IPS-18c (cell line): ENCODE results near the gene PABPC5.

Experiments
- H3K4me3 ChIP-seq: 2 replicates; pipeline ENCODE4 v1.7.0; 2013; ENCODE audit warnings: low read depth, mild to moderate bottlenecking, low read length, moderate library complexity; ENCODE audit not compliant: insufficient read depth
- H3K9me3 ChIP-seq: one replicate; pipeline ENCODE4 v1.6.1; 2013; ENCODE audit warnings: mild to moderate bottlenecking, low read length, moderate library complexity; ENCODE audit not compliant: control insufficient read depth, insufficient read depth

Gene PABPC5

DNA sequence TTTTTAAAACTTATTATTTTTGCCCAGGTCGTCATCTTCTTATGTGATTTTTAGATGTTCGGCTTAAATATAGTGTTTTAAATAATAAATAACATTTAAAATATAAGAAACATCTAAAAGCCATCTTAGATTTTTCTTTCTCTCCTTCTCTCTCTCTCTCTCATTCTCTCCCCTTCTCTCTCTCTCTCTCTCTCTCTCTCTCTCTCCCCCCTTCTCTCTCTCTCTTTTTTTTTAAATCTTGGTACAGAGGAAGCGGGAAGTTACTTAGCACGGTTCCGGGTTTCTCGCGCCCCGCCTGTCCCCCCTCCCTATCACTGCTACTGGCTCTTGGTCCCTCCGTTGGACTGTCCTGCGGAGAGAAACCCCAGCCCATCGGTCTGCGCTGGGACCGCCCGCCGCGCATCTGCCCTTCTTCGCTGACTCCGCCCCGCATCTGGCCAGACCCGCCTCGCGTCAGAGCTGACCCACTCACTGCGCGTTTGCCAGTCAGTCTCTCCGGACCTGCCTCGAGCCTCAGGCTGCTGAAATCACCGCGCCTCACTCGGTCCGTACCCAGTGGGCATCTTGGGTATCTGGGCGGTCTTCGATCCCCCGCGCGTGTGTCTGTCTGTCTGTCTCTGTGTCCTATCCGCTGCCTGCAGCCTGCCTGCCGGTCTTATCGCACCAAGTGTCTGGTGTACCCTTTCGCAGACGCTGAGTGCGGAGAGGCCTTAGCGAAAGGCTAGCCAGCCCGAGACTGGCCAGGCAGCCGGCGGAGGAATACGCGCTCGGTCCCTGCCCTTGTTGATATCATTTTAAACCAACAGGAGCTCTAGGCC lies at the start of gene PABPC5:
PABPC5 (plus strand) TSS at position 489 of the 818 bp plus-strand sequence. CDS start 739 bp downstream, outside the sequence.
- H3K9me3 ChIP-seq: peaks cover 2% of the 10 kb centered on the region
- peak within 1 kb of the TSS; percentile 67 for H3K4me3 ChIP-seq

GRCh38 chrX:91389026-91389425 lies 45.6 kb upstream of the PABPC5 start:
- no peaks in the 10 kb centered on the region for H3K9me3 ChIP-seq

GRCh38 chrX:91414713-91415112 lies 19.9 kb upstream of the PABPC5 start:
- Histone ChIP-seq H3K9me3 (no peaks in the 10 kb centered on the region), H3K4me3 (no peak overlapping the region)

More at GRCh38 chrX:91389026-91389425, 45.6 kb upstream of the PABPC5 start:
- H3K4me3 ChIP-seq: no peak overlapping the region

GRCh38 chrX:91435395-91435794 lies 756 bp downstream of the PABPC5 start:
- H3K9me3 ChIP-seq: peaks cover 2% of the 10 kb centered on the region
- peak overlapping the region; percentile 67; the same call in 1 of the 2 replicates for H3K4me3 ChIP-seq
